ENCODE results near the gene GNAQ. TPM values are rescaled to one million over a fixed set of nuclear protein-coding genes. Genes with fewer than 3 reads are reported as not detected.

The GNAQ gene
- total RNA-seq, 2 experiments from 2014 or later: 17.6 to 24.2 TPM

GRCh38 chr9:77853716-77854115 lies 177.9 kb downstream of the GNAQ start:
- no peaks in the 10 kb centered on the region for H3K27me3 Mint-ChIP-seq
- CTCF ChIA-PET: no interaction called here
- H3K4me1 Mint-ChIP-seq: no peaks in the 10 kb centered on the region
- no peak overlapping the region for H3K4me3 Mint-ChIP-seq
- no peaks in the 10 kb centered on the region for H3K9me3 Mint-ChIP-seq (ENCODE audit: low read depth)
- H3K27ac Mint-ChIP-seq: no peak overlapping the region
- H3K36me3 Mint-ChIP-seq: no peaks in the 10 kb centered on the region
- no peak for ATAC-seq
- DNase-seq: no peak

- peaks cover 12% of the 10 kb centered on the region for H3K4me1 Mint-ChIP-seq
- no peak overlapping the region for H3K27ac Mint-ChIP-seq
- no peak overlapping the region for H3K4me3 Mint-ChIP-seq
- ATAC-seq (no peak), DNase-seq (no peak)
- H3K9me3 Mint-ChIP-seq (ENCODE audit: low read depth): no peaks in the 10 kb centered on the region
- CTCF ChIA-PET: interaction anchor here (0.6 to 1.8 kb wide), 2 partner anchors 11 to 34 kb away, joined by 3 to 4 read pairs; no protein-coding TSS in a partner anchor
- no peaks in the 10 kb centered on the region for H3K36me3 Mint-ChIP-seq
- H3K27me3 Mint-ChIP-seq: no peaks in the 10 kb centered on the region
Measured at GRCh38 chr9:77851882-77852595, 179.6 kb downstream of the GNAQ start.

- no peak for ATAC-seq
- Mint-ChIP-seq H3K27ac (no peak overlapping the region), H3K36me3 (no peaks in the 10 kb centered on the region), H3K27me3 (no peaks in the 10 kb centered on the region), H3K9me3 (ENCODE audit: low read depth) (no peaks in the 10 kb centered on the region), H3K4me1 (peaks cover 18% of the 10 kb centered on the region), H3K4me3 (no peak overlapping the region)
- DNase-seq: no peak
- CTCF ChIA-PET: no interaction called here
Measured at GRCh38 chr9:77848897-77849296, 182.7 kb downstream of the GNAQ start.

GRCh38 chr9:77848404-77848803 lies 183.2 kb downstream of the GNAQ start:
- DNase-seq (no peak), ATAC-seq (no peak)
- Mint-ChIP-seq H3K4me1 (peaks cover 18% of the 10 kb centered on the region), H3K36me3 (no peaks in the 10 kb centered on the region), H3K9me3 (ENCODE audit: low read depth) (no peaks in the 10 kb centered on the region), H3K27me3 (no peaks in the 10 kb centered on the region), H3K4me3 (no peak overlapping the region), H3K27ac (no peak overlapping the region)
- CTCF ChIA-PET: no interaction called here

GRCh38 chr9:77847626-77848025 lies 184.0 kb downstream of the GNAQ start:
- CTCF ChIA-PET: interaction anchor here (0.6 kb wide), 1 partner anchor 94 kb away, joined by 3 read pairs; no protein-coding TSS in a partner anchor
- DNase-seq (no peak), ATAC-seq (no peak)
- no peaks in the 10 kb centered on the region for H3K27me3 Mint-ChIP-seq
- no peaks in the 10 kb centered on the region for H3K9me3 Mint-ChIP-seq (ENCODE audit: low read depth)
- no peaks in the 10 kb centered on the region for H3K36me3 Mint-ChIP-seq
- peaks cover 18% of the 10 kb centered on the region for H3K4me1 Mint-ChIP-seq
- no peak overlapping the region for H3K4me3 Mint-ChIP-seq
- no peak overlapping the region for H3K27ac Mint-ChIP-seq

- no peaks in the 10 kb centered on the region for H3K36me3 Mint-ChIP-seq
- CTCF ChIA-PET: interaction anchor here (0.6 kb wide), 1 partner anchor 94 kb away, joined by 3 read pairs; no protein-coding TSS in a partner anchor
- no peaks in the 10 kb centered on the region for H3K9me3 Mint-ChIP-seq (ENCODE audit: low read depth)
- ATAC-seq (no peak), DNase-seq (no peak)
- H3K27ac Mint-ChIP-seq: no peak overlapping the region
- H3K4me3 Mint-ChIP-seq: no peak overlapping the region
- H3K4me1 Mint-ChIP-seq: peaks cover 20% of the 10 kb centered on the region
- H3K27me3 Mint-ChIP-seq: no peaks in the 10 kb centered on the region
Measured at GRCh38 chr9:77847059-77847499, 184.5 kb downstream of the GNAQ start.

GRCh38 chr9:77844415-77844814 lies 187.2 kb downstream of the GNAQ start:
- Mint-ChIP-seq H3K9me3 (ENCODE audit: low read depth) (no peaks in the 10 kb centered on the region), H3K36me3 (no peaks in the 10 kb centered on the region), H3K27me3 (no peaks in the 10 kb centered on the region), H3K4me1 (peaks cover 23% of the 10 kb centered on the region), H3K27ac (no peak overlapping the region), H3K4me3 (no peak overlapping the region)
- DNase-seq: no peak
- ATAC-seq: no peak
- CTCF ChIA-PET: interaction anchor here (1.0 kb wide), 1 partner anchor 525 kb away, joined by 3 read pairs; no protein-coding TSS in a partner anchor

GRCh38 chr9:77843871-77844155 lies 187.8 kb downstream of the GNAQ start:
- H3K36me3 Mint-ChIP-seq: no peaks in the 10 kb centered on the region
- H3K9me3 Mint-ChIP-seq (ENCODE audit: low read depth): no peaks in the 10 kb centered on the region
- no peak for ATAC-seq
- CTCF ChIA-PET: interaction anchor here (0.8 to 1.0 kb wide), 2 partner anchors 191 to 526 kb away, joined by 3 read pairs; no protein-coding TSS in a partner anchor
- H3K27me3 Mint-ChIP-seq: peaks cover 2% of the 10 kb centered on the region
- no peak for DNase-seq
- peaks cover 23% of the 10 kb centered on the region for H3K4me1 Mint-ChIP-seq
- no peak overlapping the region for H3K27ac Mint-ChIP-seq
- no peak overlapping the region for H3K4me3 Mint-ChIP-seq

GRCh38 chr9:77843076-77843870 lies 188.3 kb downstream of the GNAQ start:
- peaks cover 2% of the 10 kb centered on the region for H3K27me3 Mint-ChIP-seq
- no peak overlapping the region for H3K27ac Mint-ChIP-seq
- CTCF ChIA-PET: interaction anchor here (0.8 to 1.0 kb wide), 2 partner anchors 192 to 526 kb away, joined by 3 read pairs; no protein-coding TSS in a partner anchor

GRCh38 chr9:77841739-77842386 lies 189.7 kb downstream of the GNAQ start:
- Mint-ChIP-seq H3K4me3 (no peak overlapping the region), H3K27ac (no peak overlapping the region), H3K36me3 (no peaks in the 10 kb centered on the region), H3K27me3 (peaks cover 2% of the 10 kb centered on the region), H3K9me3 (ENCODE audit: low read depth) (no peaks in the 10 kb centered on the region), H3K4me1 (peaks cover 10% of the 10 kb centered on the region)
- DNase-seq: no peak
- peak; percentile 55 for ATAC-seq
- CTCF ChIA-PET: interaction anchor here (0.7 to 1.4 kb wide), 8 partner anchors 10 to 384 kb away, joined by 3 to 10 read pairs (median 3); no protein-coding TSS in a partner anchor

More at GRCh38 chr9:77843076-77843870, 188.3 kb downstream of the GNAQ start:
- Mint-ChIP-seq H3K4me1 (peaks cover 23% of the 10 kb centered on the region), H3K9me3 (ENCODE audit: low read depth) (no peaks in the 10 kb centered on the region), H3K4me3 (no peak overlapping the region), H3K36me3 (no peaks in the 10 kb centered on the region)
- ATAC-seq (no peak), DNase-seq (no peak)

GRCh38 chr9:77839459-77840140 lies 192.0 kb downstream of the GNAQ start:
- CTCF ChIA-PET: interaction anchor here (1.0 kb wide), 1 partner anchor 385 kb away, joined by 3 read pairs; no protein-coding TSS in a partner anchor
- DNase-seq (no peak), ATAC-seq (no peak)
- Mint-ChIP-seq H3K4me1 (peaks cover 5% of the 10 kb centered on the region), H3K27ac (no peak overlapping the region), H3K36me3 (no peaks in the 10 kb centered on the region), H3K4me3 (no peak overlapping the region), H3K9me3 (ENCODE audit: low read depth) (no peaks in the 10 kb centered on the region), H3K27me3 (peaks cover 2% of the 10 kb centered on the region)

- H3K4me1 Mint-ChIP-seq: peaks cover 5% of the 10 kb centered on the region
- ATAC-seq: no peak
- no peak overlapping the region for H3K27ac Mint-ChIP-seq
- H3K36me3 Mint-ChIP-seq: no peaks in the 10 kb centered on the region
- no peaks in the 10 kb centered on the region for H3K9me3 Mint-ChIP-seq (ENCODE audit: low read depth)
- peaks cover 2% of the 10 kb centered on the region for H3K27me3 Mint-ChIP-seq
- H3K4me3 Mint-ChIP-seq: no peak overlapping the region
- DNase-seq: no peak
- CTCF ChIA-PET: no interaction called here
Measured at GRCh38 chr9:77838986-77839385, 192.6 kb downstream of the GNAQ start.
